HG03342 (cell line): Measurements from ENCODE around the gene ITPR1.
A peak's percentile ranks its signal among the peaks of the same experiment; 100 is the strongest.

Experiments used
- ATAC-seq: cut with Tn5 transposase; IDR thresholded peaks from one replicate; pipeline ENCODE4 v1.9.1; 2021; ENCODE audit warnings: mild to moderate bottlenecking, moderate library complexity; ENCODE audit not compliant: unreplicated experiment

ITPR1 gene

DNA sequence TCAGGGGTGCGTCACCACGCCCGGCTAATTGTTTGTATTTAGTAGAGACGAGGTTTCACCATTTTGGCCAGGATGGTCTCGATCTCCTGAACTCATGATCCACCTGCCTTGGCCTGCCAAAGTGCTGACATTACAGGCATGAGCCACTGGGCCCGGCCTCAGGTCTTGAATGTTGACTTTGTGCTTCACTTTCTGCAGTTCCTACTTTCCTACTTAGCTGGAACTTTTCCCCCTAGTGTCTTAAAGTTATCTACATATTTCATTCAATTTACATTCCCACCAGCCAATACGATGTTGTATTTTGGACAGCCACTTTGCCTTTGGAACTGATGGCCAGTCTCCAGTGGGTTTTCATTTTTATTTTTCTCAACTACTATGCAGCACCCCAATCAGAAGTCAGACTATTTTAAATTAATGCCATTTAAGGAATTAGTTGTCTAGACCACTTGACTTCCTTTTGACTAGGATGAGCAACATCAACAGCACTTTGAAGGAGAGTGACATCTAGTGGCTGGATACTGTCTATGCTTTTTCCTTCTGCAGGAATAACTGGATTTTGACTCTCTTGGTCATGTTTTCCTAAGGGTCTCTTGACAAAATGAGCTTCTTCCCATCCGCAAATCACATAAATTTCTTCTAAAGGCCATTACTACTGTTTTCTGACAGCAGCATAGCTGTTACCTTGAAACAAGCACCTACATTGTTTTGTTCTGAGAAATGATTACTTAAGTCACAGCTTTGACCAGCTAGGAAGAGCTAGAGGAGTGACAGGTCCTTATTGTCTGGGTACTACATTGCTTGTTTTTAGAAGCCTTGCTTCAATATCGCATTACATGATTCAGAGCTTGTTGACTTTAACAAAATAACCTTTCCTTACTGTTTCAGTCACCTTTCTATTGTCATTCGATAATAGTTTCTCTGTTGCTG, 140.2 kb downstream of the ITPR1 start:
- ATAC-seq = peak; percentile 79

DNA sequence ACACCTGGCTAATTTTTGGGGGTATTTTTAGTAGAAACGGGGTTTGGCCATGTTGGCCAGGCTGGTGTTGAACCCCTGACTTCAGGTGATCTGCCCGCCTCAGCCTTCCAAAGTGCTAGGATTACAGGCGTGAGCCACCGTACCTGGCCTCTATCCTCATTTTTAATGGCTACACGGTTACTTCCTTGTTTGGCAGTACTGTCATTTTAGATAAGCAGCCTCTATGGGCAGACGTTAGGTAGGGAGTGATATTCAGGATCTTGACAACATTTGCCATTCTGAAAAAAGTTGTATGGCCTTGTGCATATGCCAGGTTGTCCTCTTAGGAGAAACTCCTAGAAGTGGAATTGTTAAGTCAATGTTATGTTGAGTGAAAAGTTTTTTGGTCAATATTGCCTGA, 141.7 kb downstream of the ITPR1 start:
- ATAC-seq = no peak

DNA sequence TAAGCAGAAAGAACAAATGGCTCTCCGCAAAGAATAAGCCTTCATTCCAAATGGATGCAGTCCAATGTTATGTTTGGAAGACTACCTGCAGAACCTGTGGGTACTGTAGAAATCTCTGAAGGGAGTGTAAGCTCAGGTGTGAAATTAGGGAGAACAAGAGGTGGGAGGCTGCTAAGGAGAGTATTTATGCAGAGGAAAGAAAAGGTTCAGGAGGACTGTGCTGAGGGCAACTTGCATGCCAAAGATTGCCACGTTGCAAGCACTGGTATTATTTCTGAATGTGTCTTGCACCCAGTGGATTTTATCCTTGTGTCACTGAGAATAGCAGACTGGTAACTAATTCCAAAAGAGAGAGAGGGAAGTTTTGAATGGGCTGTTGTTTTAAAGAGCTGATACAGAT, 144.1 kb downstream of the ITPR1 start:
- ATAC-seq = no peak

DNA sequence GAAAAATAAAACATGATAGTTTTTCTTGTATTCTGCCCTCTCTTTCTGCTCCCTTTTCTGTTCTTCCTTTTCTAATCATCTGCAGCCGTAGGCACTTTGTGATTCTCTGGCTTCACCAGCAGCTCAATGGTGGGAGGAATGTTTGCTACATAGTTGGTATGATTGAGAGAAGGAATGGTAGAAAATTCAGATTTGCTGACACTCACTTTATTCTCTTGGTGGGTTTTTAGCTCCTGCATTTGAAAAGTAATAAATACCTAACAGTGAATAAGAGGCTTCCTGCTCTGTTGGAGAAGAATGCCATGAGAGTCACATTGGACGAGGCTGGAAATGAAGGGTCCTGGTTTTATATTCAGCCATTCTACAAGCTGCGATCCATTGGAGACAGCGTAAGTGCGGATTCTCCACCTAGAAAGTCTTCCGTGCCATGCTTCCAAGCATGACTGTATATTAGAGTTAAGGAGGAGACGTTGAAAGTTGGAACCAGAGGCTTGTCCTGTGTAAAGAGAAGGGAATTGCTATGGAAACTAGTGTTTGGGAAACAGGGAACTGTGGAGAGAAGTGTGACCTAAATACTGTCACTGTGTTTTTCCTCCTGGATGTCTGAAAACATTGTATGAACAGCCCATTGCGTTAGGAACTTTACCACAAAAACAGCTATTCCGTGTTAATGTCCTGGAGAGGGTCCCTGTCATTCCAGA, 148.9 kb downstream of the ITPR1 start:
- no peak for ATAC-seq

DNA sequence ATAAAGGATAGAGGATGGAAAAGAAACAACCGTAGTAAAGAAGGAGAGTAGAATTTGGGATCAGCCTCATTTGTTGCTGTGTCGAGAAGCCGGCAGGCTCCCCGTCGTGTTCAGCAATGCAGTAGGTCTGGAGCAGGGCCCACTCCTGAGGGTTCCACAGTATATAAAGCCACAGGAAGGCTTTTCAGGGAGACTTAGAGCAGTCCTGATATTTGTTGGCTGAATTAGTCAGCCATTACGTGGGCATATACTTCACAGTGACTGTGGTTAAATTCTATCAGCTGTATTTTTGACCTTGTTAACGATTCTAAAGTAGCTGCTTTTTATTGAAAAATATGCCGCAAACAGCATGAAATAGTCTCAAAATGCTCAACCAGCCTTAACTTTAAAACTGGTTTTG, 149.5 kb downstream of the ITPR1 start:
- no peak for ATAC-seq

DNA sequence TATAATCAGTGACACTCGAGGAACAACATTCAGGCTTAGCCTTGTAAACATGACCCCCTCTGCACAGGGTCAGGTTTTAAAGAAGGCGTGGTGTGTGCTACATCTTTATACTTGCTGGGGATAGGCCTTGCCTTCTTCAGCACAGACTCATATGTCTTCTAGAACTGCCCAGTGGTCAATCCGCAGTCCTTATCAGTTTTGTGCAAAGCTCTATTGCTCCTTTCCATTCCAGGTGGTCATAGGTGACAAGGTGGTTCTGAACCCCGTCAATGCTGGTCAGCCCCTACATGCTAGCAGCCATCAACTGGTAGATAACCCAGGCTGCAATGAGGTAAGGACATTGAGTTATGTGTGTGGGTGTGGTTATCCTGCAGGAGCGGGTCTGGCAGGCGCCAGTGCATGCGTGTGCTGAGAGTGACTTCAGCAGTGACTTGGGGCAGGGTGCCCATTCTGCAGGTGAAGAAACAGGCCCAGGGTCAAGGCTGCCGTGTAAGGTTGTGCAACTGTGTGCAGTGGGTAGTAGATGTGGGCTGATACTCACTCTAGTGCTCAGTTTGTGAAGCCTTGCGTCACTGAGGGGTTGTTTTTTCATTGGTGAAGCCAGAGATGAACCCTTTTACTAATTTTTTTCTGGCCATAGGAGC, 150.9 kb downstream of the ITPR1 start:
- ATAC-seq = no peak

DNA sequence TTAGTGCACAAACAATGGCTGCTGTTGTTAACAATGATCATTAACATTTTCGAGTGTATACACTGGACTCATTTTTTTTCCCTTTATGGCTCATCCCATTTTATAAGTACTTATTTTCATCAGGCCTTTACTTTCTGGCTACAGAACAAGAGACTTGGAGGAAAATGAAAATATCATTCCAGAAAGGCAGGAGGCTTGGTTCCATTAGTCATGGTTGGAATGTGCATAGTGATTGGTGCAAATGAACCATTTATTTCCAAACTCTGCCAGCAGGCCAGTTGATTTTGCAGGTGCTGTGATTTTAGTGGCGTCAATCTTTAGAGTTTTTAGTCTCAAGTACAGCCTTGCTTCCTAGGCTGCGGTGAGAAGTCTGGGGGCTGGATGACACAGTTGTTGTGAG, 151.8 kb downstream of the ITPR1 start:
- ATAC-seq = no peak

DNA sequence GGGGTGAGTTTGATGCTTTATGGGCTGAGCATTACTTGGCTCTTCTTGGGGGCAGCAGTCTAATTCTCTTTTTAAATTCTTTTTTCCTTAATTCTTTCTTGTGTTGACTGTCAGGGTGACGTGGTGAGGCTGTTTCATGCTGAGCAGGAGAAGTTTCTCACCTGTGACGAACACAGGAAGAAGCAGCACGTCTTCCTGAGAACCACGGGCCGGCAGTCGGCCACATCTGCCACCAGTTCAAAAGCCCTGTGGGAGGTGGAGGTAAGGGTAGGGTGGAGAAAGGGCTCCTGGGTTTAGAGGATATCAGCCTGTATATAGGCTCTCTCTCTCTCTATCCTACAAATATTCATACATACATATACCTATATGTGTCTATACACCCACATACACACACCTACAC, 152.3 kb downstream of the ITPR1 start:
- ATAC-seq = no peak

DNA sequence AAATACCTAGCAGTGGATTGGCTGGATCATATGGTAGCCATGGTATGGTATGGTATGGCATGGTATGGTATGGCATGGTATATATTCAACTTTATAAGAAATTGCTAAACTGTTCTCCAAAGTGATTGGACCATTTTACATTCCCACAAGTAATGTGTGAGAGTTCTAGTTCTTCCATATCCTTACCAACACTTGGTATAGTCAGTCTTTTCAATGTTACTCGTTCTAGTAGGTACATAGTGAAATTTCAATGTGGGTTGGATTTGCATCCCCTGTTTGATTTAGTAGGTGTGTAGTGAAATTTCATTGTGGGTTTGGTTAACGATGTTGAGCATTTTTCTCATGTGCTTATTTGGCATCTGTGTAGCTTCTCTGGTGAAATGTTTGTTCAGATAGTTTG, 154.3 kb downstream of the ITPR1 start:
- no peak for ATAC-seq

DNA sequence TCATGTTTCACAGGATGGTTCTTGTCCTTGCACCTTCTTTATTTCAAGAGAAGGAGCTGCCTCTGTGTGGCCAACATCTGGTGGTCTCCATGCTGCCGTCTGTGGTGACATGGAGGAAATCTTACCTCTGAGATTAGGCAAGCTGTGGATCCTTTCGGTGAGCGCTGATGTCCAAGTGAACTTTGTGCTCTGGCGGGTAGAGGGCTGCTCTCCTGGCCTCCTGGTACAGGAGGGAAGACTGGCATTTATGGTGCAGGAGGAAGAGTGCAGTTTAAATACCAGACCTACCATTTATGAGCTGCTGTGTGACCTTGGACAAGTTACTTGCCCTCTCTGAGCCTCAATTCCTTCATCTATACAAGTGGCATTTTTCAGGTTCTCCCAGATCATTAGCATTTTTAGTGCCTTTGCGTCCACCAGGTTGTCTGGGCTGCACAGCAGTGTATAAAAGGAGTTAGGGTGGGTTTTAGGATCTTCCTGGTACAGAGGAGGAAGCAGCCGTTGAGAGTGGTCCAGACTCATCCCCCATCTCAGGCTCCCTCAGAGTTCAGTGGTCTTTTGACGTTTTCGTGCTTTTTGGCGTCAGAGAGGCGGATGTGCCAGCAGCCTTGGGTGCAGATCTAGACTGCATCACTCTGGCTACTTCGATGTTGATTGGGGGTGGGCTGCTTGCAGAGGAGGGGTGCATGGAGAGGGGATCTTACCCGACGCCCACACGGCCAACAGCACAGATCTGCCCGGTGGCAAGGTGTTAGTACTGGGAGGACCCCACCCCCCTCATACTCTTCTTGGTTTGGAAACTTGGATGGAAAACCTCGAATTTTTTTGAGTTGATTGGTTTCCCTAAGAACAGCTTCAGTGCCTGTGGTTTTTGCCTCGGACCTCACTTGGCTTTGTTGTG, 162.2 kb downstream of the ITPR1 start:
- ATAC-seq = no peak

DNA sequence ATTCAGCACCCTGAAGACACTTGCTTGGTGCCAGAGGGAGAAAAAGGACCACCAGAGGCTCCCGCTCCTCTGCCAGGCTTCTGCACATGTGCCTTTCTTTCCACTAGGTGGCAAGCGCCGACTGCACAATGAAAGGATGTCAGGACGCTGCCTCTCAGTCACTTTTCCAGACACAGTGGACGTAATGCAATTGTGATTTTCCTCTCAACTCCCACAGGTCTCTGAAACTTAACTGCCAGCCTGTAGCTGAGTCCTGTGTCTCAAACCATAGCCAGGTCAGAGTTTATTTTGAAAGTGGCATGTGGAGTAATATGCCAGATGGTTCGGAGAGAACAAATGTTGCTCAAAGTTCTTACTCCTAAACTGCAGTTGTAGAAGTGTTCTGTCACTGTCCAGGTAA, 162.9 kb downstream of the ITPR1 start:
- ATAC-seq = no peak

DNA sequence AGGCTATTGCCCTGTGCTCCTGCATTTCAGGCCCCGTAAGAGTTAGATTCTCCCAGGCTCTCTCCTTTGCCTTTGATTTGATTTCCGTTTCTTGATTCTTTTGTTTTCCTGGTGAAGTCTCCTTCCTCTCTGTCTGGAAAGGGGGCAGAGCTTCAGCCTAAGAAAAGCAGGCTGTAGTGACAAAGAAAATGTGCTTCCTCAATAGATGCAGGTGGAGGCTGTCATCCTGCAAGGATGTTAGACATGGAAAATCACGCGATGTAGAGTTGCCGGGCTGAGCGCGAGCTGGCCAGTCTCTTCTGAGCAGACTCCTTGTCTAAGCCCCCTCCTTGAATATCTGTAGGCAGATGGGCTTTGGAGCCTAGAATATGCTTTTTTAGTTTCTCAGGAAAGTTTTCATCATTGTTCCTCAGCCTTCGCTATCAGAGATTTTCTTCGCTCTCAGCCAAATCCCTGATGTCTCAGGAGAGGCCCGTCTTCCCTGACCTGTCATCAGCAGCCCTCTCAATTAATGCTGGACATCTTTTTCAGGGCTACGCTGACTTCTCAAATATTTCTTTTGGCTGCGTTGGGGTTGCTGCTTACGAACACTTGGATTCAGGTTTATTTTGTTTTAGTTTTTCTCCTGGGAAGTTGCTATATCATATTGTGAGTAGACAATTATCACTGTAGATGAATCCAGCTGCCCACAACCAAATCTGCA, 163.6 kb downstream of the ITPR1 start:
- ATAC-seq = no peak

DNA sequence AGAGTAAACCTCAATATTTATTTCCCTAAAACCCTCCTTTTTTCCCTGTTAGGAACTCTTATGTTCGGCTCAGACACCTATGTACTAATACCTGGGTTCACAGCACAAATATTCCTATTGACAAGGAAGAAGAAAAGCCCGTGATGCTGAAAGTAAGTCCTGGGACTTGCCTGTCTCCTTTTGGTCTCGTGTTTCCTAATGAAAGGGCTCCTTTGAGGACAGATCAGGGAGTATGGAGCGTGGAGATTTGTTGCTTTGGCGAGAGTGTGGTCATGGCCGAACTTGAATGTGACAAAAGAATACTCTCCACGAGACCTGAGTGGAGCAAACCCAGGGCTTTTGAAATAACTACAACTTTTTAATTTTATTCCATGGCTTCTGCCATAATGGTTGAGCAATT, 167.8 kb downstream of the ITPR1 start:
- ATAC-seq = no peak

DNA sequence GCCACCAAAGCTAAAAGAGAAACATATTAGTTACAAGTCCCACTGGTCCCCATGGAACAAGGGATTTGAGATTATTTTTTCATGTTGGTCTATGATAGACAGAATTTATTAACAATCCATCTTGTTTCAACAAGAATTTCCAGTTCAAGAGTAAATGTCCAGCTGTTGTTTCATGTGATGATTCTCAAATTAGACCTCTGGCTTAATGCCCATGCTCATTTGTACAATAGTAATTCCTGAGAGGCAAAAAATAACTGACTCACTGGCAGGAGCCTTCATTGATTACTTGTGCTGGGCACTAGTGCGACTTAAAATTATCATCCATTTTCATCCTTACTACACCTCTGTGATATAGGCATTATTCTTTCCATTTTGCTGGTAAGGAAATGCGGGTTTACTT, 171.3 kb downstream of the ITPR1 start:
- ATAC-seq = no peak

DNA sequence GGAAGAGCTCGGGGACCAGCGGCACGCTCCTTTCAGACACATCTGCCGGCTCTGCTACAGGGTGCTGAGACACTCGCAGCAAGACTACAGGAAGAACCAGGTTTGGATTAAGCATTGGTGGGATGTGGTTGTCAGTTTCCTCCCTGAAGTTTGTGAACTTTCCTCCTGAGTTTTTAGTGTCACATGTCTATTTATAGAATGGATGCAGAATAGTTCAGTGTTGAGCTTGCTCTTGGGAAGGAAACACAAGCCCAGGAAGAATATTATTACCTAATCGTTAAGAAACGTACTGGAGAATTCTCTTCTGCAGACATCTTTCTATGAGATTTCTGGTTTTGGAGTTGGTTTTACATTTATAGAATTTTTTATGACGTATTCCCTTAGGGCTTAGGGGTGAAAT, 172.0 kb downstream of the ITPR1 start:
- ATAC-seq = no peak

DNA sequence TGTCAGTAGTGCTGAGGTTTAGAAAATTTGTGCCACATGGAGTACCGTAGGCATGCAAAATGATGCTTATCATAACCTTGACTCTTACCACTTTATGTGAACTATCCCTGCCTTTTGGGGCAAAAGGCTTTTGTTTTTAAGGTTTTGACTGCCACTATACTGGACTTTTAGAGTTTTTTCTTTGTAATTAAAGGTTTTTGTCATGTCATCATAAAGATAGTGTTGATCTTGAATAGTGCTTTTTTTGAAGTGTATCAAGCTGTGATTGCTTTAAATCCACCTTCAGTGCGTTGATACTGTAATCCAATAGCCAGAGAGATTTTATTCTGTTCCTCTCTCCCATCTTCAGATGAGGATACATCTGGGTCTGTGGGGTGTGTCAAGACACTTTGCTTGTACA, 172.9 kb downstream of the ITPR1 start:
- ATAC-seq = no peak

DNA sequence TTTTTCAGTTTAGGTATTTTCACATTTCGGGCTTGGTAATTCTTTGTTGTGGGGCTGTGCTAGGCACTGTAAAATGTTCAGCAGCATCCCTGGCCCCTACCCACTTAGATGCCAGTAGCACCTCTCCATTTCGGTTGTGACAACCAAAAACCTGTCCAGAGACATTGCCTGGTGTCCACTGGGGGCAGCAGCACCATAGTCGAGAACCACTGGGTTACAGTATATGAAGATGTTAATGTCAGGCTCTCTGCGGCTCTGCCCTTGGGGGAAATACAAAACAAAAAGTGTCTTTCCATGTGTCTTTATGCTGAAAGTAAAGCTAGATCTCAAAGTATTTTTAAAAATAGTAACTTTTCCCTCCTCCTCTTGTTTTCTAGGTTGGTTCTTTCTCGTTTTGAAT, 177.2 kb downstream of the ITPR1 start:
- ATAC-seq = no peak

DNA sequence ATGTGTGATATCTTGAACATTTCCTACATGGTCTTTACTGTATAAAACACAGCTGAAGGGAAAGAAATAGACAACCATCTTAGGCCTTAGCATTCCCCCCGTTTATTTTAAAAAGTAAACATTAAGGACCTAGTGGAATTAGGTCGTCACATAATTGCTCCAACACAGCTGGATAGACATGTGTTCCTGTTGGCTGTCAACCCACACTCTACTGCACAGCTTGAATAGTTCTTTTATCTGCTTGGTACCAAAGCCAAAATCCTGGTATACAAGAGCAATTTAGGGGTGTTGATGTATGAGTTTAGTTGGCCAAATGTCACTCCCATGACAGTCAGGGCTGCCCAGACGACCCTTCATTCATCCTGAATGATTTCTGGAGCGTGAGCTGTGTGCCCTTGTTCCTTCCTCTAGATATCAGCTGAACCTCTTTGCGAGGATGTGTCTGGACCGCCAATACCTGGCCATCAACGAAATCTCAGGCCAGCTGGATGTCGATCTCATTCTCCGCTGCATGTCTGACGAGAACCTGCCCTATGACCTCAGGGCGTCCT, 179.7 kb downstream of the ITPR1 start:
- no peak for ATAC-seq

DNA sequence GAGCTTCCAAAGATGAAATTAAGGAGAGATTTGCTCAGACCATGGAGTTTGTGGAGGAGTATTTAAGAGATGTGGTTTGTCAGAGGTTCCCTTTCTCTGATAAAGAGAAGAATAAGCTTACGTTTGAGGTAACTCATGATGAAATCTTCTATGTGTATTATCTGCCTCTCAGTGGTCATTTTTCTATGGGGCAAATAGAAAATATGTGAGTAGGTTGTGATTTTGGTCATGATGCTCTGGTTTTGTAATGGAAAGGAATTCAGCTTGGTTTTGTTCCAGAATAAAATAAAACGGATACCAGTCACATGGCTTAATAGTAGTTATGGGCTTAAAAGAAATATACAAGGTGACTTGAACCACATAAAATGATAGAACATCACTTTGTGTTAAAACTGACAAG, 181.1 kb downstream of the ITPR1 start:
- ATAC-seq = no peak

DNA sequence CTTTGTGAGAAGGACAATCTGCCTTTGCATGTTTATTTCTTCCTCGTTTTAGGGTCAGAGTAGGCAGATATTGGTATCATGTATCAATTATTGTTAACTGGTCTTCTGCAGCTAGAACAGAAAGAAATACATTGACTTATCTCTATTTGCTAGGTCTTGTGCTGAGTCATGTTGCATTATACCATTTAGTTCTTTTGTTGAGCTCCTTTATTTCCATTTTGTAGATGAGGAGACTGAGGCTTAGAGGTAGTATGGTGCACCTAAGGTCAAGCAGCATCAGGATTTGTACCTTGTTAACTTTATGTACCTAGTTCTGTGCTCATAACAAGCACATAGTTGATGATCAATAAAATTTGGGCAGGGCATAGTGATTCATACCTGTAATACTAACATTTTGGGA, 182.6 kb downstream of the ITPR1 start:
- ATAC-seq = no peak
